GM18517 (cell line): ENCODE data around the gene TOP1.
"Not testable (repeated sequence)": the region's sequence is repeated elsewhere in the genome, so short reads cannot be mapped to it uniquely, and the experiment has no call there.

Experiments used
- ATAC-seq: cut with Tn5 transposase; IDR thresholded peaks from one replicate; pipeline ENCODE4 v1.9.1; 2021; ENCODE audit warnings: mild to moderate bottlenecking, moderate library complexity; ENCODE audit not compliant: unreplicated experiment

The TOP1 gene

GRCh38 chr20:41091927-41092326, 63.3 kb downstream of the TOP1 start:
- ATAC-seq = no peak

DNA sequence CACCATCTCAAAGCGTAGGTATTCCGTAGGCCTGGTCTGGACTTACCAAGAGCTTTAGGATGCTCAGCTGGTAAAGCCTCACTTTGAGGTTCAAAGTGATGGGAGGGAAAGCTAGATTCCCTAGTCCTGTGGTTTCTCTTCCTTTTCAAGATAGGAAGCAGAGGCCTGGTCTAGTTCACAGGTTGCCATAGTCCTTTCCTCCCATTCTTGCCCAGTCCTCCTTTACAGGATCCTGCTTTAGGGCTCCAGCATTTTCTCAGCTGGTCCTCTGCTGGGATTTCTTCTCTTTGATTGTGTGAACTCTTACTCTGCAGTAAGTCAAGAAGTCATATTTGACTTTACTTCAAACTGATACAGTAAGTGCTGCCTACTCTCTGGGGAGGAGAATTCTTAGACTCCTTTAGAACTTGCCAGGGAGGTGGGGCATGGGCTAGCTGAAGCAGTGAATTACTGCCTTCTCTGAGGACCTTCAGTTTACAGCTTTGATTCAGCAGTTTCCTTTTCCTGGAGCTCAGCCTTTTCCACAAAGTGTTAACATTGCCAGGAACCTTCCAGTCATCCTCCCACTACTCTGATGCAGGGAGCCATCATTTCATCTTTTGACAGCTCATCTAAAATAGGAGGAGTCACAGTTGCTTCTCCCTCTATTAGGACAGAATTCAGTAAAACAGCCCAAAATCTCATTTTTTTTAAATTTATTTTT, 65.9 kb downstream of the TOP1 start:
- ATAC-seq = no peak

GRCh38 chr20:41095110-41095969, 66.7 kb downstream of the TOP1 start:
- no peak for ATAC-seq

- ATAC-seq = no peak
Measured at GRCh38 chr20:41098703-41099250, 70.2 kb downstream of the TOP1 start.

- no peak for ATAC-seq
Measured at GRCh38 chr20:41100001-41100480, 71.4 kb downstream of the TOP1 start.

- ATAC-seq = no peak
Measured at GRCh38 chr20:41101660-41102059, 73.0 kb downstream of the TOP1 start.

GRCh38 chr20:41108531-41108930, 79.9 kb downstream of the TOP1 start:
- no peak for ATAC-seq

DNA sequence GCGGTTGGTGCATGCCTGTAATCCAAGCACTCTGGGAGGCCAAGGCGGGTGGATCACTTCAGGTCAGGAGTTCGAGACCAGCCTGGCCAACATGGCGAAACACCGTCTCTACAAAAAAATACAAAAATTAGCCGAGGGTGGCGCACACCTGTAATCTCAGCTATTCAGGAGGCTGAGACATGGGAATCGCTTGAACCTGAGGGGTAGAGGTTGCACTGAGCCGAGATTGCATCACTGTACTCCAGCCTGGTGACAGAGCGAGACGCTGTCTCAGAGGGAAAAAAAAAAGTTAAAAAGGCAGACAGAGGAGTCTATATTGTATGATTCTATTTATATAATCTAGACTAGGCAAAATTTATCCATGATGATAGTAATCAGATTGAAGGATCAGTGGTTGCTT, 81.4 kb downstream of the TOP1 start:
- ATAC-seq = no peak

- ATAC-seq = no peak
Measured at GRCh38 chr20:41110930-41111577, 82.4 kb downstream of the TOP1 start.

DNA sequence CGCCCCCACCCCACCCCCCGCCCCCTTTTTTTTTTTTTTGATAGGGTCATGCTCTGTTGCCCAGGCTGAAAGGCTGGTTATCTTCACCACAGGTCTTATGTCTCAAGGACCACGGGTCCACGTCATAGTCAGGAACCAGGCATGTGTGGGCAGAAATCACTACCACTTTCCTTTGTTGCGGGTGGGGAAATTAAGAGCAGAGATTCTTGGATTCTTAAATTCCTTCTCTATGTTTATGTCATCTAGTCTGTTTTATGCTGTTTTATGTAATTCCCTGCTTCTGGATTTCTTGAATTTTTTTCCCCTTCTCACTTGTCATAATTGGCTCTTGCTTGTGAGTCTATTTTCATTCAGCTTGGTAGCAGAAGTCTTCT, 82.9 kb downstream of the TOP1 start:
- no peak for ATAC-seq

- ATAC-seq = no peak
Measured at GRCh38 chr20:41116282-41116956, 87.8 kb downstream of the TOP1 start.

- ATAC-seq = not testable (repeated sequence)
Measured at GRCh38 chr20:41118159-41118558, 89.5 kb downstream of the TOP1 start.

- ATAC-seq = no peak
Measured at GRCh38 chr20:41118632-41119031, 90.0 kb downstream of the TOP1 start.

DNA sequence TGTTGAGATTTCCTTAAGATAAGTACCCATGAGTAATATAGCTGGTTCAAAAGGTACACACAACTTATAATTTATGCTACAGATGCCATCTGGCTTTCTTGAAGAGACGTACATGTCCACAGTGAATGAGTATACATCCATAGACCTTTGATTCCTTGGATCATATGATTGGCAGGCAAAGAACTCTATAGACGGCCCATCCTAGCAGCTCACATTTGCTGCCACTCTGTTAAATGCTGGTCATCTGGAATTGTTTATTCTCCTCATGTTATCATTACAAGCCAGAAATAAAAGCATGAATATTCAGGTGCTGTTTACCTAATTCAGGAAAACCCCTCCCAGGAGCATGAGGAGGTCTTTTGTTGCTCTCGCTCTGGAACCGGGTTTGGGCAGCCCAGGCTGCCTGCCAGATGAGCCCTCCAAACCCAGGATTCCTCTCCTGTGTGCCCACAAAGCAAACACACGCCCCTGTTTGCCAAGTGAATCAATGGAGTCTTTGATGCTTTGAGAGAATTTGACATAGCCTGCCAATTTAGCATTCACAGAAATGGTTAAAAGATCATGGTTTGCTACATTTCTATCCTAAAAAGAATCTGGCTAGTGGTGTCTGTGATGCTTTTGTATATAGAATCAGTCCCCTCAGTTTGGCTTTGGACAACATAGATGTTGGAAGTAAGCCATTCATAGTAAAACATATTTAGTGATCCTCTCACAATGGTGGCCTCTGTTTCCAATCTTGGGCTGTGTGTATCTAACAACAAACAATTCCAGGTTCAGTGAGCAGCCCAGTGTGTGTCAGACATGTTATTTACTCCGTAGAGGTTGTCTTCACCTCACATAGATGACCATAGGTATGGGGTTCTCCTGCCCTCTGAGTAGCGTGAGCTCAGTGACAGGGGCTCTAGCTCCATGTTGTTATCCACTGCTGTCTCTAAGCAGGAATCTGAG, 91.3 kb downstream of the TOP1 start:
- ATAC-seq = no peak

GRCh38 chr20:41121399-41121798, 92.8 kb downstream of the TOP1 start:
- ATAC-seq = no peak

GRCh38 chr20:41123631-41124030, 95.0 kb downstream of the TOP1 start:
- ATAC-seq = no peak

GRCh38 chr20:41124451-41125094, 96.0 kb downstream of the TOP1 start:
- ATAC-seq = no peak

- ATAC-seq = no peak
Measured at GRCh38 chr20:41125530-41126457, 97.2 kb downstream of the TOP1 start.
